Vagina (tissue), 2 donors: ENCODE results near the gene HBG1. TPM values are rescaled to one million over a fixed set of nuclear protein-coding genes. Genes with fewer than 3 reads are reported as not detected.

Experiments
- DNase-seq, 2 donors: peaks; one replicate each; pipeline ENCODE4 v3.0.0-alpha.2; 2017; ENCODE audit errors: extremely low spot score in 2 of 2
- H3K27ac ChIP-seq: fragments of 200-600 bp; sonication (generic); one replicate; pipeline ENCODE4 v1.5.1; 2019
- H3K27me3 ChIP-seq: fragments of 200-600 bp; sonication (generic); one replicate; pipeline ENCODE4 v1.5.1; 2019
- H3K36me3 ChIP-seq, 2 donors: fragments of 200-600 bp; sonication (generic); one replicate each; pipeline ENCODE4 v1.5.1; 2017 to 2019
- H3K4me1 ChIP-seq: fragments of 200-600 bp; sonication (generic); one replicate; pipeline ENCODE4 v1.5.1; 2019
- H3K4me3 ChIP-seq, 2 donors: fragments of 200-600 bp; sonication (generic); 1 replicate in 1 of 2; 2 replicates in 1 of 2; pipeline ENCODE4 v1.5.1; 2016 to 2019
- H3K9me3 ChIP-seq: fragments of 200-600 bp; sonication (generic); one replicate; pipeline ENCODE4 v1.5.1; 2019
- POLR2A ChIP-seq, 2 donors: fragments of 450-650 bp; IDR thresholded peaks; one replicate each; pipeline ENCODE4 v1.6.1; 2017; ENCODE audit warnings: antibody characterized with exemption in 2 of 2, mild to moderate bottlenecking in 2 of 2, moderate library complexity in 2 of 2
- POLR2AphosphoS5 ChIP-seq, 2 donors: sonication (generic); formaldehyde crosslinking; IDR thresholded peaks; one replicate each; pipeline ENCODE4 v1.9.0; 2017; ENCODE audit warnings: antibody characterized with exemption in 2 of 2, mild to moderate bottlenecking in 2 of 2, low read depth in 1 of 2; ENCODE audit not compliant: insufficient read depth in 1 of 2
- intact Hi-C: fragments of 100-400 bp; cut with DNase I; formaldehyde crosslinking; loops from one replicate; pipeline ENCODE4 v1.15.1; 2023
- total RNA-seq: library from RNA; depleted of rRNA; stranded (reverse); fragments of >200 nt; gene quantifications from one replicate; pipeline ENCODE4 v1.2.3, GENCODE V29; 2016
- TF ChIP-seq, protein P1 (sequence below), 3 experiments: fragments of 450-650 bp in 2 of 3; fragments of 200-600 bp in 1 of 3; sonication (generic) in 1 of 3; IDR thresholded peaks; one replicate each; pipeline ENCODE4 v1.5.1; 2017 to 2019; ENCODE audit warnings: antibody characterized with exemption in 3 of 3, mild to moderate bottlenecking in 2 of 3, moderate library complexity in 2 of 3

Gene HBG1
- total RNA-seq, 1 donor from 2014 or later: not detected

GRCh38 chr11:5227681-5228080, 22.0 kb downstream of the HBG1 start:
- DNase-seq: no peak
- no peaks in the 10 kb centered on the region for H3K4me1 ChIP-seq
- H3K36me3 ChIP-seq: no peaks in the 10 kb centered on the region
- TF ChIP-seq POLR2A (IDR thresholded peaks at IDR 0.05) (no peak), POLR2AphosphoS5 (IDR thresholded peaks at IDR 0.05; ENCODE audit: insufficient read depth in 1 of 2, low read depth in 1 of 2) (no peak)
- no peak overlapping the region for H3K27ac ChIP-seq
- H3K4me3 ChIP-seq: no peak overlapping the region
- H3K27me3 ChIP-seq: no peaks in the 10 kb centered on the region
- H3K9me3 ChIP-seq: no peaks in the 10 kb centered on the region
- intact Hi-C loops: no loop called here

GRCh38 chr11:5226732-5227310, 22.8 kb downstream of the HBG1 start, which contains the start of gene HBB:
Gene HBB (minus strand): TSS chr11:5227071. CDS start chr11:5227021, 50 bp downstream.
- H3K27ac ChIP-seq: no peak within 1 kb of the TSS
- no peak within 1 kb of the TSS for H3K4me3 ChIP-seq
- H3K36me3 ChIP-seq: no peaks in the 10 kb centered on the region
- intact Hi-C loops: no loop called here
- H3K9me3 ChIP-seq: no peaks in the 10 kb centered on the region
- no peaks in the 10 kb centered on the region for H3K4me1 ChIP-seq
- H3K27me3 ChIP-seq: no peaks in the 10 kb centered on the region
- no peak for DNase-seq
- TF ChIP-seq POLR2A (IDR thresholded peaks at IDR 0.05): no peak
- TF ChIP-seq, protein P1, sequence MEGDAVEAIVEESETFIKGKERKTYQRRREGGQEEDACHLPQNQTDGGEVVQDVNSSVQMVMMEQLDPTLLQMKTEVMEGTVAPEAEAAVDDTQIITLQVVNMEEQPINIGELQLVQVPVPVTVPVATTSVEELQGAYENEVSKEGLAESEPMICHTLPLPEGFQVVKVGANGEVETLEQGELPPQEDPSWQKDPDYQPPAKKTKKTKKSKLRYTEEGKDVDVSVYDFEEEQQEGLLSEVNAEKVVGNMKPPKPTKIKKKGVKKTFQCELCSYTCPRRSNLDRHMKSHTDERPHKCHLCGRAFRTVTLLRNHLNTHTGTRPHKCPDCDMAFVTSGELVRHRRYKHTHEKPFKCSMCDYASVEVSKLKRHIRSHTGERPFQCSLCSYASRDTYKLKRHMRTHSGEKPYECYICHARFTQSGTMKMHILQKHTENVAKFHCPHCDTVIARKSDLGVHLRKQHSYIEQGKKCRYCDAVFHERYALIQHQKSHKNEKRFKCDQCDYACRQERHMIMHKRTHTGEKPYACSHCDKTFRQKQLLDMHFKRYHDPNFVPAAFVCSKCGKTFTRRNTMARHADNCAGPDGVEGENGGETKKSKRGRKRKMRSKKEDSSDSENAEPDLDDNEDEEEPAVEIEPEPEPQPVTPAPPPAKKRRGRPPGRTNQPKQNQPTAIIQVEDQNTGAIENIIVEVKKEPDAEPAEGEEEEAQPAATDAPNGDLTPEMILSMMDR (IDR thresholded peaks at IDR 0.05): no peak
- no peak for TF ChIP-seq POLR2AphosphoS5 (IDR thresholded peaks at IDR 0.05; ENCODE audit: insufficient read depth in 1 of 2, low read depth in 1 of 2)

DNA sequence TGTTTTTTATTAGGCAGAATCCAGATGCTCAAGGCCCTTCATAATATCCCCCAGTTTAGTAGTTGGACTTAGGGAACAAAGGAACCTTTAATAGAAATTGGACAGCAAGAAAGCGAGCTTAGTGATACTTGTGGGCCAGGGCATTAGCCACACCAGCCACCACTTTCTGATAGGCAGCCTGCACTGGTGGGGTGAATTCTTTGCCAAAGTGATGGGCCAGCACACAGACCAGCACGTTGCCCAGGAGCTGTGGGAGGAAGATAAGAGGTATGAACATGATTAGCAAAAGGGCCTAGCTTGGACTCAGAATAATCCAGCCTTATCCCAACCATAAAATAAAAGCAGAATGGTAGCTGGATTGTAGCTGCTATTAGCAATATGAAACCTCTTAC, 24.2 kb downstream of the HBG1 start:
- H3K27me3 ChIP-seq: no peaks in the 10 kb centered on the region
- TF ChIP-seq POLR2AphosphoS5 (IDR thresholded peaks at IDR 0.05; ENCODE audit: insufficient read depth in 1 of 2, low read depth in 1 of 2): no peak
- no peak for TF ChIP-seq POLR2A (IDR thresholded peaks at IDR 0.05)
- TF ChIP-seq, protein P1 (IDR thresholded peaks at IDR 0.05): no peak
- no peak overlapping the region for H3K4me3 ChIP-seq
- no peak overlapping the region for H3K27ac ChIP-seq
- H3K36me3 ChIP-seq: no peaks in the 10 kb centered on the region
- intact Hi-C loops: no loop called here
- DNase-seq: no peak
- H3K4me1 ChIP-seq: no peaks in the 10 kb centered on the region
- H3K9me3 ChIP-seq: no peaks in the 10 kb centered on the region

DNA sequence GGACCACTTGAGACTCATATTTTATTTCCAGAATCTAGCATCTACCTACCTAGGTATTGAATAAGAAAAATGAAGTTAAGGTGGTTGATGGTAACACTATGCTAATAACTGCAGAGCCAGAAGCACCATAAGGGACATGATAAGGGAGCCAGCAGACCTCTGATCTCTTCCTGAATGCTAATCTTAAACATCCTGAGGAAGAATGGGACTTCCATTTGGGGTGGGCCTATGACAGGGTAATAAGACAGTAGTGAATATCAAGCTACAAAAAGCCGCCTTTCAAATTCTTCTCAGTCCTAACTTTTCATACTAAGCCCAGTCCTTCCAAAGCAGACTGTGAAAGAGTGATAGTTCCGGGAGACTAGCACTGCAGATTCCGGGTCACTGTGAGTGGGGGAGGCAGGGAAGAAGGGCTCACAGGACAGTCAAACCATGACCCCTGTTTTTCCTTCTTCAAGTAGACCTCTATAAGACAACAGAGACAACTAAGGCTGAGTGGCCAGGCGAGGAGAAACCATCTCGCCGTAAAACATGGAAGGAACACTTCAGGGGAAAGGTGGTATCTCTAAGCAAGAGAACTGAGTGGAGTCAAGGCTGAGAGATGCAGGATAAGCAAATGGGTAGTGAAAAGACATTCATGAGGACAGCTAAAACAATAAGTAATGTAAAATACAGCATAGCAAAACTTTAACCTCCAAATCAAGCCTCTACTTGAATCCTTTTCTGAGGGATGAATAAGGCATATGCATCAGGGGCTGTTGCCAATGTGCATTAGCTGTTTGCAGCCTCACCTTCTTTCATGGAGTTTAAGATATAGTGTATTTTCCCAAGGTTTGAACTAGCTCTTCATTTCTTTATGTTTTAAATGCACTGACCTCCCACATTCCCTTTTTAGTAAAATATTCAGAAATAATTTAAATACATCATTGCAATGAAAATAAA, 24.8 kb downstream of the HBG1 start:
- Histone ChIP-seq H3K4me1 (no peaks in the 10 kb centered on the region), H3K27ac (no peak overlapping the region), H3K9me3 (no peaks in the 10 kb centered on the region), H3K27me3 (no peaks in the 10 kb centered on the region), H3K36me3 (no peaks in the 10 kb centered on the region), H3K4me3 (no peak overlapping the region)
- TF ChIP-seq POLR2AphosphoS5 (IDR thresholded peaks at IDR 0.05; ENCODE audit: insufficient read depth in 1 of 2, low read depth in 1 of 2) (no peak), POLR2A (IDR thresholded peaks at IDR 0.05) (no peak)
- TF ChIP-seq, protein P1 (IDR thresholded peaks at IDR 0.05): no peak
- intact Hi-C loops: no loop called here
- no peak for DNase-seq

DNA sequence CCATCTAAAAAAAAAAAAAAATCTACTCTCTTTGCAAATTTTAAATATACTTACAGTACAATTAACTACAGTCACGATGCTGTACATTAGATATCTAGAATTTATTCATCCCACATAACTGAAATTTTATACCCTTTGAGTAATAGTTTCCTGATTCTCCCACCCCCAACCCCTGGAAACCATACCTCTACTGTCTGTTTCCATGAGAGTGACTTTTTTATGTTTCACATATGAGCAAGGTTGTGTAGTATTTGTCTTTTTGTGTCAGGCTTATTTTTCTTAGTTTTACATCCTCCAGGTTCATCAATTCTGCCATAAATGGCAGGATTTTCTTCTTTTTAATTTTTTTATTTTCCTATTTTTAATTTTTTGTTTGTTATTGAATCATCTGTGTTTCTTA, 26.0 kb downstream of the HBG1 start:
- no peak overlapping the region for H3K4me3 ChIP-seq

More for the DNA sequence above, 26.0 kb downstream of the HBG1 start:
- Histone ChIP-seq H3K9me3 (no peaks in the 10 kb centered on the region), H3K27me3 (no peaks in the 10 kb centered on the region), H3K4me1 (no peaks in the 10 kb centered on the region), H3K36me3 (no peaks in the 10 kb centered on the region), H3K27ac (no peak overlapping the region)
- TF ChIP-seq, protein P1 (IDR thresholded peaks at IDR 0.05): no peak
- TF ChIP-seq POLR2AphosphoS5 (IDR thresholded peaks at IDR 0.05; ENCODE audit: insufficient read depth in 1 of 2, low read depth in 1 of 2) (no peak), POLR2A (IDR thresholded peaks at IDR 0.05) (no peak)
- DNase-seq: no peak
- intact Hi-C loops: no loop called here
